HK-2 (cell line): Measurements from ENCODE around the gene ZBED3.
A peak's percentile ranks its signal among the peaks of the same experiment; 100 is the strongest.

Source experiments
- DNase-seq: peaks from one replicate; pipeline ENCODE4 v3.0.0-alpha.2; 2018; ENCODE audit not compliant: unreplicated experiment

Gene ZBED3

DNA sequence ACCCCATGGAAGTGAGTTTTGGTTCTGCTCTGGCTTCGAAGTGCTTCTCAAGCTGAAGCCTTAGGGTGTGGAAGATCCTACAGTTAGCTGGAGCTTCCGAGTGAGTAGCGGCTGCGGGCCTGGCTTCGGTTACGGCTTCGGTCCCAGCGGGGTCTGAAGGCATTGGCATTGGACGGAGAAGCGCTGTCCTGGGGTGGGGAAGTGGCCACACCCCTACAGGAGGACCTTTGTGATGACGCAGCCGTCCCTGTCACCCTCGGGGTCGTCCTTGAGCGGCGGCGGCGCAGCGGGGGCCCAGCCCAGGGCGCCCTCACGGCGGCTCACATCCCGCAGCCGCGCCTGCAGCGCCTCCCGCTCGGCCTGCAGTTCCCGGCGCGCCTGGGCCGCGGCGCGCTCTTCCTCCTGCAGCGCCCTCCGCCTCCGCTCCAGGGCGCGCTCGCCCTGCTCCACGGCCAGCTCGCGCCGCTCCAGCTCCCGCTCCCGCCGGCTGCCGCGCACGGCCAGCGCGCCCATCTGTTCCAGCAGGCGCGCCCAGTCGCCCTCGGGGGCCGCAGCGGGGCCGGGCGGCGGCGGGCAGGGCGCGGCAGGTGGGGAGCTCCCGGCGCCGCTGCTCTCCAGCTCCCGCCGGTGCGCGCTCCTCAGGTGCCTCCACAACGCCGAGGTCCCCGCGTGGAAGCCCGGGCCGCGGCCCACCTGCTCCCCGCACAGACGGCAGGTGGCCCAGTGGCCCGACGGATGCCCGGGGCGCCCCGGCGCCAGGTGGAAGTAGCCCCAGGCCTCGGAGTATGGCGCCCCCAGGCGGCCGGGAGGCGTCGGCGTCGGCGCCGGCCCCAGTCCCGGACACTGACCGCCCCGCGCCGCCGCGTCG is 9.9 kb downstream of the ZBED3 start:
- DNase-seq: no peak

DNA sequence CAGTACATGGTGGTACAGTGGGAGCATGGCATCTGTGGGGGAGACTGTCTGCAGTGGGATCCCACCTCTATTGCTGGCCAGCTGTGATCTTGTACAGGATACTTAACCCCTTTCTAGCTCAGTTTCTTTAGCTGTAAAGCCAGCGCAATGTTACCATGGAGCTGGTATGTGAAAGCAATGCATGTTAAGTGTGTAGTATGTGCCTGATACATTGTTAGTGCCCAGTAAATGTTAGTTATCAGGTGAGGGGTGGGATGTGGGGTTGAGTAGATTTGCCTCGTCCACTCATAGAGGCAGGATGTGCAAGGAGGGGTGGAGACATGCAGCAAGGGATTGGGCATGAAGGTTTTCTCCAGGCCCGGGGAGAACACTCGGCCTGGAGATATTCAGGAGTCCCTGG is 12.3 kb downstream of the ZBED3 start:
- DNase-seq: no peak

DNA sequence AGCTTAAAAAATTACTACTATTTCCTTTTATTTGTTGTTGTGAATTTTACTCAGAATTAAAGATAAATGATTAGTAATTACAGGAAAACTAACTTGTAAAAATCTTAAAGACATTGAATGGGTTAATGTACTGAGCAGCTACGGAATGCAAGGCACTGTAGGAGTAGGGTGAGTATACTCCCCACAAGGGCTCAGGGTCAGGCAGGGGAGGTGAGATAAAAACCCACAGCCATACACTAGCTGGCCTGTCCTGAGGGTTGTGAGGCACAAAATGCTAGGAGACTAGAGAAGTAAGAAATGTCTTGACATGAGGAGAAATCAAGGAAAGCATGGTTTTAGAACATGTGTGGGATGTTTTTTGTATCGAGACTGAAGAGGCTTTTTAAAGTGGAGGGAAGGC is 13.4 kb downstream of the ZBED3 start:
- DNase-seq: no peak

GRCh38 chr5:77066823-77067442 is 20.2 kb downstream of the ZBED3 start:
- no peak for DNase-seq

DNA sequence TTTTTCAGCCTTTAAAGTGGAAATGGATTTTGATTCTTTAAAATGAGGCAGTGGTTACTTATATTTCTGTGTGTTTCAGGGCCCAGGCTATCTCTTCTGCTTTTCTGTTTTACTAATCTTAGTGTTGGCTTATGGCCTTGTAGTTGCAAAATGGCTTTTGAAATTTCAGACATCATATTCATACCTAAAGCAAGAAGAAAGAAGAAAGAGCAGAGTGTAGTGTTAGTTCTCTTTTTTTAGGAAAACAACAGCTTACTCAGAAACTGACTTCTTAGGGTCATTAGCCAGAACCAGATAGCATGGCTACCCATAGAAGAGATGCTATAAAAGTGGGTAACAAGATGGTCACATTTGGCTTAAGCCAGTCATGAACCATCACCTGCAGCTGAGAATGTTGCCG is 20.9 kb downstream of the ZBED3 start:
- no peak for DNase-seq

GRCh38 chr5:77065256-77065655 is 21.8 kb downstream of the ZBED3 start:
- no peak for DNase-seq

GRCh38 chr5:77064040-77064439 is 23.0 kb downstream of the ZBED3 start:
- DNase-seq: no peak

DNA sequence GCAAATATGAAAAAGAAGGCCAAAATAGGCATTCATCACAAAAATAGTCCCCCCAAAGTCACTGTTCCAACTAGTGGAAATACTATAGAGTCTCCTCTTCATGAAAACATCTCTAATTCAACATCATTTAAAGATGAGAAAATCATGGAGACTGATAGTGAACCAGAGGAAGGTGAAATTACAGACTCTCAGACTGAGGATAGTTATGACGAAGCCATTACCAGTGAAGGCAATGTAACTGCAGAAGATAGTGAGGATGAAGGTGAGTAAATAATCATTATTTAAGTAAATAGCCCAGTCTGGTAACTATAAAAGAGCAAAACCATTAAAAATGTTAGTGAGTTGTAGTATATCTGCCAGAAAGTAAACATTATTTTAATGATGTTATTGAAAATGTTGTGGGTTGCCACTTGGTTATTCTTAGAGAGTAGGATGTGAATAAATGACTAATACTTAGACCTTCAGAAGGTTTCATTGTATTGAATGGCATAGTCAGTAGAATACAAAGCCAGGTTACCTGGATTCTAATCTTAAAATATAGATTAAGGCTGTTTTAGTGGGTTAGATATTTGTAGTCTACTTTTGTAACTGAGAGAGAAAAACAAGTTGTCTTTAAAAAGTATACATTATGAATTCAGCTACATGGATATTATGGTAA is 40.5 kb downstream of the ZBED3 start:
- no peak for DNase-seq

DNA sequence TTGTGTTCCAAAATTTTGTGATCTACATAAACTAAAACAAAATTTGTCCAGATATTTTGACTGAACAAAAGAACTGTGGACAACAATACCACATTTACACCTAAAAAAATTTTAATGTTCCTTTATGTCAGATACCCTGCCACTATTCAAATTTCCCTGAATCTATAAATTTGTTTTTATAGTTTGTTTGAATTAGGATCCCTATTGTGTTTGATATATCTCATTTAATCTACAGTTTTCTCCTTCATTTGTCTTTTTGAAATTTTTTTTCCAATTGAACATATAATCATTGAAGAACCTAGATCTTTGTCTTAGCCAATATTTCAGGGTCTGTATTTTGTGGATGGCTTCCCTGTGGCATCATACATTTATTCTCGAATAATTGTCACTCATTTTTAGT is 51.1 kb downstream of the ZBED3 start:
- no peak for DNase-seq

DNA sequence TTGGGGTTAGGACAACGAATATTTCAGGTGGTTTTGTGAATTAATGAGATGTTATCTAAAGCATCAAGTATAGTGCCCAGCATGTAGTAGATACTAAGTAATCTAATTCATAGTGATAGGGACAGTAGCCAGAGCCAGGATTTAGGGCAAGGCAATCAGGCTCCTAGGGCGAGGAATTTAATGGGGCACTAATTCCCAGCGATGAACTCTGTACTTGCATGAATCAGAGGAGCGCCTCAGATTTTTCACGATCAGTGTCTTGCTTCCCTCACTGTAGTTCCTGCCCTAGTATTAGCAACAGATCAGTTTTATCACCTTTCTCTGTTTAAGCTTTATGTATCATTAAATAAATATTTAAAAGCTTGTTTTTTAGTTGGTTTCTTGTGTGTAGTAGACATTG is 53.7 kb downstream of the ZBED3 start:
- DNase-seq: no peak

DNA sequence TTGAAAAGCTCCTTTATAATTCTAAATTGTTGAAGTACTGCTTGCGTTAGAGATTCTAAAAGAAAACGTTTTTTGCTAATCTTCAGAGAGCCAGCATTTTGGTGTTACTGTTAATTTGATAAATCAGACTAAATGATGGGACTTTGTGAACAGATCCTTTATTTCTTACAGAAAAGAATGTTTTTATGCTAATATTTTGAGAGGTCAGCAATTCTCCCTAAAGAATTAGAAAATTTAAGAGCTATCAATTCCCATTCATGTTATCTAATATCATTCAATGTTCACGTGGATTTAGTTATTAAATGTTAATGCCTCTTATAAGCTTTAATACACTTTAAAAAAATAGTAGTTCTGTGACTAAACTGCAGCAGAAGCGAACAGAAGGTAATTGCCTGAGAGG is 54.5 kb downstream of the ZBED3 start:
- DNase-seq: no peak

DNA sequence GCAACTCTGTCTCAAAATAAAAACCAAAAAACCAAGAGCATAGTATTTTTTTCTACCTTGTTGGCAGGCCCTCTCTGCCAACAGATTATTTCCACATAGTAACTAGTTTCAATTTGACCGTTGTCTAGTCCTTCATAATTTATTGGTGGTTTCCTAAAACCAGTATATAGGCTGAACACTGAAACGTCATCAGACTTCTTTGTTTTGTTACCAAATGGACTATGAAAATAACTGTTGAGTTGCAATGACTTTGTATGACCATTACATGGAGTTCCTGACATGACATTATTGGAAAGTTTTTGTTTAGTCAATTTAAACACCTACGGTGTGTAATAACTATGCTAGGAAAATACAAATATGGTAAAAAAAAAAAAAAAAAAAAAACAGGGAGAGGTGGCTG is 55.2 kb downstream of the ZBED3 start:
- DNase-seq: no peak

- peak; percentile 84 for DNase-seq
Observed at GRCh38 chr5:77030097-77031071, 56.7 kb downstream of the ZBED3 start, which contains the start of gene AGGF1. AGGF1 (plus strand) TSS chr5:77030404; CDS start chr5:77030767, 363 bp downstream.

DNA sequence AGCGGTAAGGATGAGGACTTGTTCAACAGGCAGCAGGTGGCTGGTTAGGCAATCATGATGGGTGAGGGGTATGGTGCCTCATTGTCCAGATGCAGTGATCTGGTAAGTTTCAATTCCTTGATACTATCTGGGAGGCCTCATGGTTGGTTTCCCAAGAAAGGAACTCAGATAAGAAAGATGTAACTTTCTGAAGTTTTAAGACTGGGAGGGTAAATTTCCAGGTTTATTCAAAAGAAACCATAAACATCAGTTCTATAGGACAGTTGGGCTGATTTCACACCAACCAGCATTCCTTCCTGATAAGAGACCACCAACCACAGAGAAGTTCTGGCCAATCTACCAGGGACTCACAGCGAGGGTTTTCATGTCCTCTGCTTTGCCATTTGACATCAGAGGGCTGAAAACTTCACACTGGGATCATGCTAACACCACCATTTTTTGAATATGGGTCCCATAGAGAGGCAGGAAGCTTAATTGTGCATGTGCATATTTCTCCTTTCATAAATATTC is 57.7 kb downstream of the ZBED3 start:
- DNase-seq: no peak

- no peak for DNase-seq
Observed at GRCh38 chr5:77028631-77029375, 58.3 kb downstream of the ZBED3 start.

- DNase-seq: no peak
Observed at GRCh38 chr5:77024490-77024889, 62.6 kb downstream of the ZBED3 start.

GRCh38 chr5:77022511-77023417 is 64.3 kb downstream of the ZBED3 start:
- no peak for DNase-seq
